ENCODE results near the gene TYK2. TPM values are rescaled to one million over a fixed set of nuclear protein-coding genes. Genes with fewer than 3 reads are reported as not detected.

The TYK2 gene
- total and polyA plus RNA-seq, 2 of the 13 experiments (the other 11 are each of a cell fraction or from before 2014, with no cell fraction given) = 38.8 to 60.1 TPM

DNA sequence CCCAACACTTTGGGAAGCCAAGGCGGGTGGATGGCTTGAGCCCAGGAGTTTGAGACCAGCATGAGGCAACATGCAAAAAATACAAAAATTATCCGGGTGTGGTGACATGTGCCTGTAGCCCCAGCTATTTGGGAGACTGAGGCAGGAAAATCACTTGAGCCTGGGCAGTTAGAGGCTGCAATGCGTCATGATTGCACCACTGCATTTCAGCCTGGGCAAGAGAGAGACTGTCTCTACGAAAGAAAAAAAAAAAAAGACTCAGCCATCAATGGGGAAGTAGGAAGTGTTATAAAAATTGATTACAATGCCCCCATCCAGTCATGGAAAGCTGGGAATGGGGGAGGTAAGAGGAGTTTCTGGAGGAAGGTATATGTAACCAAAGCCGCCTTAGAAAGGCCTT, 5.4 kb downstream of the TYK2 start:
- H3K79me2 ChIP-seq (ENCODE audit: insufficient read depth, low read length) = peaks cover 5% of the 10 kb centered on the region
- no peaks in the 10 kb centered on the region for H4K20me1 ChIP-seq (ENCODE audit: insufficient read depth, low read length)
- no peak overlapping the region for H3K9ac ChIP-seq (ENCODE audit: insufficient read depth, low read depth, low read length)
- ChIA-PET POLR2A (no interaction called here), CTCF (ENCODE audit: low intra/inter-chr PET ratio, low total read pairs) (no interaction called here)
- DNase-seq (ENCODE audit: low spot score) (no peak), FAIRE-seq (no peak), ATAC-seq (no peak)
- no peak overlapping the region for H2AFZ ChIP-seq (ENCODE audit: low read length)
- H3K4me2 ChIP-seq (ENCODE audit: low read depth, low read length) = no peak overlapping the region
- peaks cover 5 to 9% of the 10 kb centered on the region in 2 experiments; a peak in 4 of 5 replicates for H3K36me3 ChIP-seq (replicated peaks in 1 of 2; ENCODE audit: control insufficient read depth in 1 of 2, insufficient read depth in 2 of 2, low read length in 2 of 2)
- H3K27me3 ChIP-seq (ENCODE audit: control insufficient read depth in 1 of 2, insufficient read depth in 2 of 2, low read length in 2 of 2) = no peaks in the 10 kb centered on the region; a peak in 1 of 5 replicates
- in situ Hi-C loops (cut with HindIII; ENCODE audit: extremely low pct_ligation_motif_present, low pct_unique_long_range_greater_than_20kb) (no loop called here), intact Hi-C loops (cut with micrococcal nuclease; ENCODE audit: unreplicated experiment) (no loop called here)
- H3K27ac ChIP-seq (ENCODE audit: extremely low read length, insufficient read depth, low read length) = no peak overlapping the region
- 96% methylated on average over 5 of the region's 5 CpGs for WGBS (ENCODE audit: low lambda C conversion rate)
- H3K4me1 ChIP-seq (ENCODE audit: insufficient read depth, low read length) = no peaks in the 10 kb centered on the region
- H3K4me3 ChIP-seq (replicated peaks in 1 of 3; ENCODE audit: insufficient read depth in 1 of 3, low read depth in 2 of 3, low read length in 3 of 3) = no peak overlapping the region
- BruUV-seq (replicated peaks) = no TSS peak
- H3K9me3 ChIP-seq (ENCODE audit: low read length) = no peaks in the 10 kb centered on the region
- TF ChIP-seq GPBP1L1 (CRISPR knock-in tag; IDR thresholded peaks at IDR 0.05) (no peak), ZNF101 (CRISPR knock-in tag; IDR thresholded peaks at IDR 0.05; ENCODE audit: borderline replicate concordance, low read depth) (no peak), ZNF331 (CRISPR knock-in tag; IDR thresholded peaks at IDR 0.05) (no peak), ZBTB37 (CRISPR knock-in tag; IDR thresholded peaks at IDR 0.05) (no peak), ELF1 (CRISPR knock-in tag; IDR thresholded peaks at IDR 0.05) (no peak), MAFG (CRISPR knock-in tag; IDR thresholded peaks at IDR 0.05) (no peak), ZNF354B (CRISPR knock-in tag; IDR thresholded peaks at IDR 0.05) (no peak), ZNF18 (CRISPR knock-in tag; IDR thresholded peaks at IDR 0.05; ENCODE audit: insufficient replicate concordance) (no peak), ZNF891 (CRISPR knock-in tag; IDR thresholded peaks at IDR 0.05) (no peak), REXO4 (CRISPR knock-in tag; IDR thresholded peaks at IDR 0.05; ENCODE audit: borderline replicate concordance) (no peak), CCAR2 (optimal IDR thresholded peaks at IDR 0.05; ENCODE audit: low read depth, low read length) (no peak), ZNF850 (CRISPR knock-in tag; conservative IDR thresholded peaks at IDR 0.05) (no peak), SPEN (CRISPR knock-in tag; IDR thresholded peaks at IDR 0.05; ENCODE audit: low read depth) (no peak)
- TF ChIP-seq, protein P1, sequence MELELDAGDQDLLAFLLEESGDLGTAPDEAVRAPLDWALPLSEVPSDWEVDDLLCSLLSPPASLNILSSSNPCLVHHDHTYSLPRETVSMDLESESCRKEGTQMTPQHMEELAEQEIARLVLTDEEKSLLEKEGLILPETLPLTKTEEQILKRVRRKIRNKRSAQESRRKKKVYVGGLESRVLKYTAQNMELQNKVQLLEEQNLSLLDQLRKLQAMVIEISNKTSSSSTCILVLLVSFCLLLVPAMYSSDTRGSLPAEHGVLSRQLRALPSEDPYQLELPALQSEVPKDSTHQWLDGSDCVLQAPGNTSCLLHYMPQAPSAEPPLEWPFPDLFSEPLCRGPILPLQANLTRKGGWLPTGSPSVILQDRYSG (CRISPR knock-in tag; IDR thresholded peaks at IDR 0.05) = no peak
- TF ChIP-seq, protein P2, sequence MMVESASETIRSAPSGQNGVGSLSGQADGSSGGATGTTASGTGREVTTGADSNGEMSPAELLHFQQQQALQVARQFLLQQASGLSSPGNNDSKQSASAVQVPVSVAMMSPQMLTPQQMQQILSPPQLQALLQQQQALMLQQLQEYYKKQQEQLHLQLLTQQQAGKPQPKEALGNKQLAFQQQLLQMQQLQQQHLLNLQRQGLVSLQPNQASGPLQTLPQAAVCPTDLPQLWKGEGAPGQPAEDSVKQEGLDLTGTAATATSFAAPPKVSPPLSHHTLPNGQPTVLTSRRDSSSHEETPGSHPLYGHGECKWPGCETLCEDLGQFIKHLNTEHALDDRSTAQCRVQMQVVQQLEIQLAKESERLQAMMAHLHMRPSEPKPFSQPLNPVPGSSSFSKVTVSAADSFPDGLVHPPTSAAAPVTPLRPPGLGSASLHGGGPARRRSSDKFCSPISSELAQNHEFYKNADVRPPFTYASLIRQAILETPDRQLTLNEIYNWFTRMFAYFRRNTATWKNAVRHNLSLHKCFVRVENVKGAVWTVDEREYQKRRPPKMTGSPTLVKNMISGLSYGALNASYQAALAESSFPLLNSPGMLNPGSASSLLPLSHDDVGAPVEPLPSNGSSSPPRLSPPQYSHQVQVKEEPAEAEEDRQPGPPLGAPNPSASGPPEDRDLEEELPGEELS (CRISPR knock-in tag; IDR thresholded peaks at IDR 0.05) = no peak
- TF ChIP-seq, protein P3, sequence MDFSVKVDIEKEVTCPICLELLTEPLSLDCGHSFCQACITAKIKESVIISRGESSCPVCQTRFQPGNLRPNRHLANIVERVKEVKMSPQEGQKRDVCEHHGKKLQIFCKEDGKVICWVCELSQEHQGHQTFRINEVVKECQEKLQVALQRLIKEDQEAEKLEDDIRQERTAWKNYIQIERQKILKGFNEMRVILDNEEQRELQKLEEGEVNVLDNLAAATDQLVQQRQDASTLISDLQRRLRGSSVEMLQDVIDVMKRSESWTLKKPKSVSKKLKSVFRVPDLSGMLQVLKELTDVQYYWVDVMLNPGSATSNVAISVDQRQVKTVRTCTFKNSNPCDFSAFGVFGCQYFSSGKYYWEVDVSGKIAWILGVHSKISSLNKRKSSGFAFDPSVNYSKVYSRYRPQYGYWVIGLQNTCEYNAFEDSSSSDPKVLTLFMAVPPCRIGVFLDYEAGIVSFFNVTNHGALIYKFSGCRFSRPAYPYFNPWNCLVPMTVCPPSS (IDR thresholded peaks at IDR 0.05) = no peak
